ENCODE data around the gene ASB10.

The ASB10 gene

DNA sequence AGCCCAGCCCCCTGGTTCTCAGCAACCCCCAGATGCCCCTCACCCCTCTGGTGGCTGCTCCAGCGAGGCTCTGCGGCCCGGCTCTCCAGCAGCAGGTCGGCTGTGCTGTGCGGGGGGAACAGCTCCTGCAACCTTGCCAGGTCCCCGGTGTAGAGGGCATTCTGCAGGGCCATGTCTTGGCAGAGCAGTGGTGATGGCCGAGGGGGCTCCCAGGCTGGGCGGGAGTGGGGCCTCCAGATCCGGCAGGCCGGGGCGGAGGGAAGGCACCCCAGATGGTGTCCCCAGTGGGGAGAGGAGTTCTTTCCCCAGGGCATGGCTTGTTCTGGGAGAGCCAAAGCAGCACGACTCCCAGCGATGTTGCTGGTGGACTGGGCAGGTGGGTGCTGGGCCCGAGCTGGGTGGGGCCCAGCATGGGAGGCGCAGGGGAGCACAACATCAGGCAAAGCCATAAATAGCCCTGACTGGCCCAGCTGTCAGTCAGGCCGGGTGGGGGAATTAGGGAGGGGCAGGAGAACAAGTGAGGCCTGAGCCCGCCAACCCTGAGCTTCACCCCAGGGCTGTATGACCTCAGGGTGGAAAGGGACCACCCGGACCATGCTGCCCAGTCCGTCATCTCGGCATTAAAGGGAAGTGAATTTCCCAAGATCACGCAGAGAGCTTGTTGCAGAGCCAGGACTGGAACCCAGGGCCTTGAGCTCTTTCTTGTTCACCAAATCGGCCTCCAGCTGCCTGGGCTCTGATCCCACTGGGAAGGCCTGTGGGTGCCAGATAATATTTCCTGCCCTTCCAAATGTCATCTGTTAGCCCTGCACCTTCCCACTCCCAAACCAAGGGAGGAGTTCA, 580 bp upstream of the ASB10 start:
- DNase-seq (ENCODE audit: low read depth), result no peak

DNA sequence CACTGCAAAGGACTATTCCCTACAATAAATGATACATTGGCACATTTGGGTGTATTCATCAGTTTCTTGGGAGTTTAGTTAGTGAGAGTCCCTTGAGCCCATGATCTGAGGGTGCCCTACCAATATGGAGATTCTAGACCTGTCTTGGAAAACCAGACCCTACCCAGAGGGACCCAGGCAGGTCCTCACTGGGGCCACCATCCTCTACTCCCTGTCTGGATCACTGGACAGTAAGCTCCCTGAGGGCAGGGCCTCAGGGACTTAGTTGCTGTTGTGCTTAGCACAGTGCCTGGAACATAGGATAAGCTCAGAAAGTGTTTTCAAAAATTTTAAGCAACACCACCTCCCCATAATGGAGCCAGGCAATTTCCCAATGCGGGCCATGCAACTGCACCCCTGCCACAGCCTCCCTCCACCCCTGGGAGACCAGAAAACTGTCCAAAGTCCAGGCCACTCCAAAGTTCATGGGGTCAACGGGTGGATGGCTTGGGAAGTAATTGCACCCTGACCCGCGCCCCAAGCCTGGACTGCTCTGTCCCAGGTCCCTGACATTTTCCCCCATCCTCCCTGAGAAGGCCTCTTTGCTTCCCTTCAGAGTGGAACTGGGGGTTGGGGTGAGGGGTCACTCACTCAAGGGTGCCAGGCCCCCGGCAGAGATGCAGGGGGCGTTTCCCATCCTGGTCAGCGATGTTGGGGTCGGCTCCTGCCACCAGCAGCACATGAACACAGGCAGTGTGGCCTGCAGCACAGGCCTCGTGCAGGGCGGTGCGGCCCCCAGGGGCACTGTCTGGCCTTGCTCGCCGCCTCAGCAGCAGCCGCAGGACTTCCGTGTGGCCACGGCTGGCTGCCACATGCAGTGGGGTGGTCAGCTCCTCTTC, 1.0 kb downstream of the ASB10 start:
- no peak for DNase-seq (ENCODE audit: low read depth)

GRCh38 chr7:151181011-151181431, 6.0 kb downstream of the ASB10 start:
- DNase-seq (ENCODE audit: low read depth), result no peak

GRCh38 chr7:151179946-151180345, 7.1 kb downstream of the ASB10 start:
- DNase-seq (ENCODE audit: low read depth), result no peak

GRCh38 chr7:151179287-151179860, 7.7 kb downstream of the ASB10 start:
- no peak for DNase-seq (ENCODE audit: low read depth)

GRCh38 chr7:151178831-151179230, 8.2 kb downstream of the ASB10 start:
- no peak for DNase-seq (ENCODE audit: low read depth)

DNA sequence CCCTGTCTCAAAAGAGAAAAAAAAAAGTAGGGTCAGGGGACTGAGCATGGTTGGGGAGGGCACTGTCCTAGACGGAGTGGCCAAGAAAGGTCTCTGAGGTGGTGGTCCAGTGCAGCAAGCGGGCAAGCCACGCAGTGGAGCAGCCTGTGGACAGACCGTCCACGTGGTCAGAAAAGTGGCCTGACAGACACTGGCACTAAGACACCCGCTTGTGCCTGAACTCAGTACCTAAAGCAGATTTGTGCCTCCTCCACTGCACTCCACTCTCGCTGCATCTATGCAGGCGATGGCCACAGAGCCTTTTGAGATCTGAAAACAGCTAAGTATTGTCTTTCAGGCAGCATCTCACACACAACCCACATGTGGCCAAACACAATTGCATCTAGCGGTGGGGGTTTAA, 8.8 kb downstream of the ASB10 start:
- DNase-seq (ENCODE audit: low read depth), result no peak

GRCh38 chr7:151177310-151177709, 9.7 kb downstream of the ASB10 start:
- no peak for DNase-seq (ENCODE audit: low read depth)

DNA sequence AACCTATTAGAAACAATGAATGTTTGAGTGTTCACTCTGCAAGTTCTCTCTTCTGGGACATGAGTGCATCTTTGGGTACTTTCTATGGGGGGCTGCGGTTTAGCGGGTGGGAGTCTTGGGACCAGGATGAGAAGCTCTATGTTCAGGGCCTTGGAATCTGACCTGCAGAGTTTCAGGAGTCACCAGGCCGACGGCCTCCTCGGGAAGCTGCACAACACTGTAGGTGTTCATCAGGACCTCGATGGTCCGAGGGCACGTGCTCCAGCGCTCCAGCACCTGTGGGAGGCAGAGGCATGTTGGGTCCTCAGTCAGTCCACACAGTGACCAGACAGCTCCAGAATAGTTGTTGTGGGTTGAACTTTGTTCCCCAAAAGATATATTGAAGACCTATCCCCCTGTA, 10.6 kb downstream of the ASB10 start:
- DNase-seq (ENCODE audit: low read depth), result no peak

- DNase-seq (ENCODE audit: low read depth), result no peak
Observed at GRCh38 chr7:151175793-151176311, 11.2 kb downstream of the ASB10 start.

GRCh38 chr7:151175047-151175792, 11.8 kb downstream of the ASB10 start:
- no peak for DNase-seq (ENCODE audit: low read depth)

DNA sequence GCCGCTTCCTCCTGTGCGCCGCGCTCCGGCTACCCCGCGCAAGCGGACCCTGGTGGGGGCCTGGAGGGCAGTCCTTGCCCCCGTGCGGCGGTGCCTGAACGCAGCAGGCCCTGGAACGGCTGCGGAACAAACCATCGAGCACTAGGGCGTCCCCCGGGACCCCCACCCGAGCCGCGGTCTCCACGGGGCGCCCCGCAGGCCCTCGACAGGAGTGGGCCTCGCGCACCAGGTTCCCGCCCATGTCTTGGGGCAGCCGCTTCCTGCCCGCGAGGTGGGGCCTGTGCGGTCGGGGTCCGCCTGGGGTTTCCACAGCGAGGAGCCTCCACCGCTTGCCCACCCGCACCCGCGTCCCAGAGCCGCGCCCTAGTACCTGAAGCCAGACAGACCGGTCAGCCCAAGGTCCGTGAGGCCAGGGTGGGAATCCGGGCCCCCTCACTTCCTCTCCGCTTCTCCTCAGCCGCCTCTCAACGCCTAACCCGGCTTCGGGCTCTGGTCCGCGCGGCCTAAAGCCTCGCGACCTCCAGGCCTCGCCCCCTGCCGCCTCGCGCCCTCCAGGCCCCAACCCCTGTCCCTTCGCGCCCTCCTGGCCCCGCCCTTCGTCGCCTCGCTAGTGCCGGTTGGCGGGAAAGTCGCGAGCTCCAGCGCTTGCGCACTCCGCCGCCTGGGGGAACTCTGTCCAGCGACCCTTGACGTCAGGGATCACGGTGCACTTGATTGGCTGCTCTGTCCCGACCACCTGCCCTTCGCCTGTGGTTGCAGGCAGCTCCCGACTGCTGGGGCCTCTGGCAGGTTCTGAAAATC, 12.6 kb downstream of the ASB10 start:
- DNase-seq (ENCODE audit: low read depth), result no peak

DNA sequence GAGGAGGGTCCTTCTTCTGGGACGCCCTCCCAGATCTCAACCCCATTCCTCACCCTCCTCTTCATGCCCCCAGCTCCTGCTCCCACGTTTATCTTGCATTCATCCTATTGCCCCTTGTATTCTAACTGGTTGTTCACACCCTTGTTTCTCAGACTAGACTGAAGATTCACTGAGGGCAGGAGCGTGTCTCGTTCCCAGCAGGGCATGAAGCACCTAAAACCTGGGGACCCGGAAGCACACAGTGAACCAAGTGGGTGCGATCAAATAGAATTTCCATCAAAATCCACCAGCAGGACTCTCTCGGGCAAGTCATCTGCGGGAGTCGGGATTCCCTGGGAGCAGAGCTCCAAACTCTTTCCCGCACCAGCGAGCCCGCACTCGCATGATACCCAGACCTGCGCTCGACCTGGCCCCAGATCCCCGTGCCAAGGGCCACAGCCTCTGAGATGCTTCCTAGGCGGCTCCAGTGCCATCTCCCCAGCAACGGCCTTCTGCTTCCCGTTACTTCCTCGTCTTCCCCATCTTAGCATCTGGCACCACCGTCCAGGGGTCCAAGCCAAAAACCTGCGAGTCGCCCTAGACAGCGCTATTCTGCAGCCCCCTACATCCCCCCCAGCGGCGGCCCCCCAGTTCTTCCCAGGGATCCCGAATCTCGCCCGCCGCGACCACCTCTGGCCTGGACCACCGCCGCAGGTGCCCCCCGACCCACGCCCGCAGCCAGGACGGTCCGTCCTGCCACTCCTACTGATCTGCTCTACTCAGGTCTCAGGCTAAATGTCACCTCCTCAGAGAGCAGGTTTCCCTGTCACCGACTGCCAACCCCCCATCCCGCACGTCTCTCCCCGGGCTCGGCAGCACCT, 13.4 kb downstream of the ASB10 start:
- no peak for DNase-seq (ENCODE audit: low read depth)

GRCh38 chr7:151172273-151173141, 14.5 kb downstream of the ASB10 start:
- no peak for DNase-seq (ENCODE audit: low read depth)

- no peak for DNase-seq (ENCODE audit: low read depth)
Observed at GRCh38 chr7:151168787-151169162, 18.3 kb downstream of the ASB10 start.

DNA sequence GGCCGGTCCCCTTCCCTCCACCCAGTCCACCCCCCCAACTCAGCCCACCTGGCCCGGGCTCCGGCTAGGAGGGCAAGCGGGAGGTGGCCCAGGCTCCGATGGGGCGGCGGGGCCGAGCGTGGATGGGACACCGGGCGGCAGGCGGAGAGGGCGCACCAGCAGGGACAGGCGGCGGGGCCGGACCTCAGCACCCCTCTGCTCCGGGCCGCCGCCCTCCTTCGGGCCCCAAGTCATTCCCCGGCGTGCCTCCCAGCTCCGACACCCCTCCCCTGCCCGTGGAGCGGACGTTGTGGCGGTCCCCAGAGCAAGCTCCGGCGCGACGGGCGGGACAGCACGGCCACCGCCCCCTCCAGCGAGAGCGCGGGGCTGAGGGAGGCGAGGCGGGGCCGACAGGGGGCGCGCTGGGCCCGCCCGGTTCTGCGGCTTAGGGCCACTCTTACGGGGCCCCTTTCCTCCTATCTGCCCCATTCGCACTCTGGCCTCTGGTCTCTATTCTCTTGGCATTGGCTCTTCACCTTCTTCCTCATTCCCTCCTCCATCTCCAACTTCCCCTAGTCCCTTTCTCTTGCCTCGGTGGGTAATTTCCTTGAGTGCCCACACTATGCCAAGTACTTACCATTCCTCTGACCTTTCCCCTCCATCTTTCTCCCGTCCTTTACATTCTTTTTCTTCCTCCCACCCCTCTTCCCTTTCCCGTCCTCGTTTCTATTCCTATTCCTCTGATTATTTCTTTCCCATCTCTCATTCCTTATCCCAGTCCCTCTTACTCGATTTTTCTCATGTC, 18.9 kb downstream of the ASB10 start:
- no peak for DNase-seq (ENCODE audit: low read depth)

GRCh38 chr7:151167197-151167961, 19.7 kb downstream of the ASB10 start, which contains the start of gene GBX1:
Gene GBX1 (minus strand): TSS chr7:151167694. CDS start chr7:151167548, 146 bp downstream.
- no peak for DNase-seq (ENCODE audit: low read depth)

Measured in GM04503 (cell line).